H9 (cell line): ENCODE data around the gene CFDP1. TPM values are rescaled to one million over a fixed set of nuclear protein-coding genes. Genes with fewer than 3 reads are reported as not detected.
A peak's percentile ranks its signal among the peaks of the same experiment; 100 is the strongest.
"Not testable (repeated sequence)": the region's sequence is repeated elsewhere in the genome, so short reads cannot be mapped to it uniquely, and the experiment has no call there.

ENCODE experiments used
- DNase-seq: peaks from one replicate; pipeline ENCODE4 v3.0.0-alpha.2; 2017
- H2AFZ ChIP-seq: one replicate; pipeline ENCODE4 v1.6.1; 2013; ENCODE audit warnings: mild to moderate bottlenecking, low read length, control low read depth, moderate library complexity
- H2AK5ac ChIP-seq: 2 replicates; pipeline ENCODE4 v1.6.1; 2013; ENCODE audit warnings: low read length, control low read depth, mixed read lengths; ENCODE audit not compliant: insufficient read length
- H2BK120ac ChIP-seq: one replicate; pipeline ENCODE4 v1.6.1; 2013; ENCODE audit warnings: low read depth, mild to moderate bottlenecking, low read length, control low read depth, inconsistent platforms; ENCODE audit not compliant: poor library complexity, severe bottlenecking
- H2BK12ac ChIP-seq: 2 replicates; pipeline ENCODE4 v1.6.1; 2013; ENCODE audit warnings: low read length, control low read depth, mixed read lengths, low read depth; ENCODE audit not compliant: insufficient read length
- H2BK15ac ChIP-seq: 2 replicates; pipeline ENCODE4 v1.6.1; 2013; ENCODE audit warnings: low read depth, low read length, control low read depth
- H2BK20ac ChIP-seq: one replicate; pipeline ENCODE4 v1.6.1; 2013; ENCODE audit warnings: low read depth, mild to moderate bottlenecking, low read length, control low read depth, inconsistent platforms; ENCODE audit not compliant: poor library complexity, severe bottlenecking
- H2BK5ac ChIP-seq: 2 replicates; pipeline ENCODE4 v1.6.1; 2013; ENCODE audit warnings: low read length, control low read depth, mixed read lengths; ENCODE audit not compliant: insufficient read length
- H3K14ac ChIP-seq: 2 replicates; pipeline ENCODE4 v1.6.1; 2013; ENCODE audit warnings: low read length, control low read depth; ENCODE audit not compliant: insufficient read depth
- H3K18ac ChIP-seq: 2 replicates; pipeline ENCODE4 v1.6.1; 2013; ENCODE audit warnings: low read depth, mild to moderate bottlenecking, mixed read lengths, low read length, control low read depth; ENCODE audit not compliant: insufficient read length
- H3K23ac ChIP-seq: 2 replicates; pipeline ENCODE4 v1.6.1; 2013; ENCODE audit warnings: low read length, control low read depth, mixed read lengths, low read depth; ENCODE audit not compliant: insufficient read length
- H3K23me2 ChIP-seq: 2 replicates; pipeline ENCODE4 v1.6.1; 2013; ENCODE audit warnings: low read depth, mild to moderate bottlenecking, mixed read lengths, low read length, control low read depth; ENCODE audit not compliant: insufficient read length, poor library complexity, severe bottlenecking
- H3K27ac ChIP-seq: 2 replicates; pipeline ENCODE4 v1.5.1; 2013; ENCODE audit warnings: low read length, control low read depth, mixed read lengths, low read depth; ENCODE audit not compliant: insufficient read length
- H3K27me3 ChIP-seq: 2 replicates; pipeline ENCODE4 v1.6.1; 2013; ENCODE audit warnings: low read length, control low read depth, inconsistent platforms; ENCODE audit not compliant: insufficient read depth
- H3K4ac ChIP-seq: 2 replicates; pipeline ENCODE4 v1.6.1; 2013; ENCODE audit warnings: low read depth, mild to moderate bottlenecking, control low read depth, inconsistent platforms, low read length, moderate library complexity
- H3K4me1 ChIP-seq: 2 replicates; pipeline ENCODE4 v1.6.1; 2013; ENCODE audit warnings: low read length, control low read depth, inconsistent platforms; ENCODE audit not compliant: insufficient read depth
- H3K4me2 ChIP-seq: 2 replicates; pipeline ENCODE4 v1.6.1; 2013; ENCODE audit warnings: low read length, control low read depth, mixed read lengths; ENCODE audit not compliant: insufficient read length, insufficient read depth
- H3K56ac ChIP-seq: 2 replicates; pipeline ENCODE4 v1.6.1; 2013; ENCODE audit warnings: low read depth, mild to moderate bottlenecking, mixed read lengths, low read length, control low read depth; ENCODE audit not compliant: insufficient read length
- H3K79me1 ChIP-seq: 2 replicates; pipeline ENCODE4 v1.6.1; 2013; ENCODE audit warnings: low read depth, mild to moderate bottlenecking, moderate library complexity, low read length, control low read depth, inconsistent platforms; ENCODE audit not compliant: insufficient read depth, poor library complexity, severe bottlenecking
- H3K79me2 ChIP-seq: 2 replicates; pipeline ENCODE4 v1.6.1; 2013; ENCODE audit warnings: low read length, control low read depth, inconsistent platforms; ENCODE audit not compliant: insufficient read depth
- H3K9ac ChIP-seq: 2 replicates; pipeline ENCODE4 v1.6.1; 2013; ENCODE audit warnings: low read length, control low read depth, mixed read lengths; ENCODE audit not compliant: insufficient read length; ENCODE audit errors: extremely low read depth
- H3K9me3 ChIP-seq: one replicate; pipeline ENCODE4 v1.6.1; 2013; ENCODE audit warnings: low read depth, low read length, inconsistent platforms; ENCODE audit not compliant: control insufficient read depth
- H3T11ph ChIP-seq: one replicate; pipeline ENCODE4 v1.6.1; 2013; ENCODE audit warnings: mild to moderate bottlenecking, low read length, control low read depth, inconsistent platforms
- H4K20me1 ChIP-seq: one replicate; pipeline ENCODE4 v1.6.1; 2013; ENCODE audit not compliant: control insufficient read depth, insufficient read length, insufficient read depth
- H4K5ac ChIP-seq: 2 replicates; pipeline ENCODE4 v1.6.1; 2013; ENCODE audit warnings: low read depth, mild to moderate bottlenecking, mixed read lengths, low read length, control low read depth; ENCODE audit not compliant: insufficient read length
- H4K8ac ChIP-seq: replicated peaks from 2 replicates; pipeline ENCODE4 v1.6.1; 2013; ENCODE audit warnings: low read length, control low read depth, mixed read lengths, low read depth; ENCODE audit not compliant: insufficient read length
- H4K91ac ChIP-seq: 2 replicates; pipeline ENCODE4 v1.6.1; 2013; ENCODE audit warnings: low read depth, mild to moderate bottlenecking, moderate library complexity, mixed read lengths, low read length, control low read depth; ENCODE audit not compliant: insufficient read length
- H3K27ac Mint-ChIP-seq, 3 experiments: 2 replicates in 2 of 3; 3 replicates in 1 of 3; pipeline ENCODE4 v1.8.0; 2020 to 2021; ENCODE audit warnings: mixed read lengths in 3 of 3, mild to moderate bottlenecking in 1 of 3, moderate library complexity in 1 of 3
- H3K27me3 Mint-ChIP-seq: 2 replicates; pipeline ENCODE4 v1.8.0; 2021; ENCODE audit warnings: low read depth, mild to moderate bottlenecking, moderate library complexity, mixed read lengths
- H3K36me3 Mint-ChIP-seq, 3 experiments: 2 replicates in 2 of 3; 3 replicates in 1 of 3; pipeline ENCODE4 v1.8.0; 2020 to 2021; ENCODE audit warnings: low read depth in 3 of 3, mixed read lengths in 3 of 3; ENCODE audit not compliant: insufficient read depth in 1 of 3
- H3K4me1 Mint-ChIP-seq, 2 experiments: 2 replicates each; pipeline ENCODE4 v1.8.0; 2020; ENCODE audit warnings: mixed read lengths in 2 of 2
- H3K4me3 Mint-ChIP-seq, 2 experiments: 2 replicates in 1 of 2; 3 replicates in 1 of 2; pipeline ENCODE4 v1.8.0; 2020 to 2021; ENCODE audit warnings: mild to moderate bottlenecking in 2 of 2, mixed read lengths in 2 of 2, moderate library complexity in 1 of 2
- H3K9me3 Mint-ChIP-seq, 2 experiments: 2 replicates in 1 of 2; 3 replicates in 1 of 2; pipeline ENCODE4 v1.8.0; 2020; ENCODE audit warnings: mild to moderate bottlenecking in 2 of 2, mixed read lengths in 2 of 2, moderate library complexity in 1 of 2
- CTCF ChIP-seq: fragments of 200-600 bp; sonication (generic); conservative IDR thresholded peaks from 3 replicates; pipeline ENCODE4 v1.8.0; 2021; ENCODE audit warnings: antibody characterized with exemption, mild to moderate bottlenecking
- WGBS: extraction: QIAGEN DNeasy Blood & Tissue Kit; methylation state at CpG from one replicate; pipeline ENCODE4 v1.1.7; 2013; ENCODE audit warnings: missing lambda C conversion rate, low lambda C conversion rate, mixed read lengths; ENCODE audit not compliant: insufficient read length; ENCODE audit errors: extremely low coverage; 5-methylcytosine and 5-hydroxymethylcytosine counted together
- total RNA-seq: library from RNA; stranded (reverse); gene quantifications from 2 replicates; pipeline ENCODE4 v1.2.1, GENCODE V29; 2021

CFDP1 gene
- total RNA-seq, 1 experiment from 2014 or later: 89.2 TPM

- H3T11ph ChIP-seq: no peak overlapping the region
- Mint-ChIP-seq H3K36me3 (no peaks in the 10 kb centered on the region), H3K27me3 (no peaks in the 10 kb centered on the region; the same call in 1 of the 2 replicates), H3K4me1 (peaks cover under 1% of the 10 kb centered on the region in 2 experiments), H3K27ac (no peak overlapping the region), H3K9me3 (no peaks in the 10 kb centered on the region), H3K4me3 (no peak overlapping the region)
- H2BK20ac ChIP-seq: no peak overlapping the region
- no peak overlapping the region for H3K56ac ChIP-seq
- no peaks in the 10 kb centered on the region for H3K27me3 ChIP-seq
- H4K5ac ChIP-seq: no peak overlapping the region
- H3K18ac ChIP-seq: no peak overlapping the region
- no peak overlapping the region for H3K23ac ChIP-seq
- no peaks in the 10 kb centered on the region for H3K79me1 ChIP-seq
- H3K27ac ChIP-seq: no peak overlapping the region
- H4K91ac ChIP-seq: no peak overlapping the region
- H2BK5ac ChIP-seq: no peak overlapping the region
- H3K79me2 ChIP-seq: no peaks in the 10 kb centered on the region
- WGBS: no CpG with 5 or more reads among the region's 6 CpGs
- no peak overlapping the region for H2AFZ ChIP-seq
- no peak for DNase-seq
- H2BK12ac ChIP-seq: no peak overlapping the region
- no peak overlapping the region for H3K9ac ChIP-seq
- no peak overlapping the region for H3K4me2 ChIP-seq
- no peaks in the 10 kb centered on the region for H3K9me3 ChIP-seq
- H2BK15ac ChIP-seq: no peak overlapping the region
- no peaks in the 10 kb centered on the region for H4K20me1 ChIP-seq
- H3K4me1 ChIP-seq: no peaks in the 10 kb centered on the region; the same call in 1 of the 2 replicates
- no peak overlapping the region for H4K8ac ChIP-seq
- no peak overlapping the region for H2AK5ac ChIP-seq
- no peak for TF ChIP-seq CTCF
- no peak overlapping the region for H2BK120ac ChIP-seq
- no peaks in the 10 kb centered on the region for H3K23me2 ChIP-seq
- no peak overlapping the region for H3K4ac ChIP-seq
- H3K14ac ChIP-seq: no peak overlapping the region
Measured at GRCh38 chr16:75271441-75272096, 161.7 kb downstream of the CFDP1 start.

GRCh38 chr16:75269358-75269757 lies 163.9 kb downstream of the CFDP1 start:
- no CpG with 5 or more reads among the region's 9 CpGs for whole genome bisulfite sequencing
- H3K9me3 Mint-ChIP-seq, H3K27me3 Mint-ChIP-seq, H2BK120ac ChIP-seq, H2AK5ac ChIP-seq, H3K79me1 ChIP-seq, H2BK5ac ChIP-seq, H3K9me3 ChIP-seq, H3T11ph ChIP-seq, H4K5ac ChIP-seq, H2BK12ac ChIP-seq, H3K4me1 Mint-ChIP-seq, H4K8ac ChIP-seq, H3K4me1 ChIP-seq, H3K23ac ChIP-seq, H3K27me3 ChIP-seq, H2BK15ac ChIP-seq, H3K9ac ChIP-seq, H3K27ac ChIP-seq, H3K4me3 Mint-ChIP-seq, H3K4ac ChIP-seq, DNase-seq, H3K36me3 Mint-ChIP-seq, H4K20me1 ChIP-seq, H2AFZ ChIP-seq, H3K4me2 ChIP-seq, H2BK20ac ChIP-seq, H4K91ac ChIP-seq, H3K79me2 ChIP-seq, H3K14ac ChIP-seq, H3K18ac ChIP-seq, H3K56ac ChIP-seq: not testable (repeated sequence)
- H3K27ac Mint-ChIP-seq: peak overlapping the region in 1 of 3 experiments; percentile 63; a peak in 1 of 7 replicates
- H3K23me2 ChIP-seq: peaks cover 13% of the 10 kb centered on the region
